Central memory CD8-positive, alpha-beta T cell (primary cell): ENCODE data around the gene IRAK1BP1.

Source experiments
- ATAC-seq: fragments of 150-1000 bp; cut with Tn5 transposase; replicated peaks from 2 replicates; pipeline ENCODE4 v1.10.0; 2022; ENCODE audit warnings: mild to moderate bottlenecking, moderate FRiP score, moderate number of reproducible peaks; ENCODE audit not compliant: poor library complexity, severe bottlenecking; ENCODE audit errors: extremely low read depth
- DNase-seq, 2 donors: peaks; one replicate each; pipeline ENCODE4 v3.0.0; 2021; ENCODE audit warnings: low spot score in 2 of 2
- H3K27ac Mint-ChIP-seq: one replicate; pipeline ENCODE4 v1.8.0; 2022; ENCODE audit warnings: low read depth, mild to moderate bottlenecking, moderate library complexity, mixed read lengths
- H3K27me3 Mint-ChIP-seq: one replicate; pipeline ENCODE4 v1.8.0; 2022; ENCODE audit warnings: mixed read lengths
- H3K36me3 Mint-ChIP-seq: one replicate; pipeline ENCODE4 v1.8.0; 2022; ENCODE audit warnings: mild to moderate bottlenecking, moderate library complexity, mixed read lengths; ENCODE audit not compliant: insufficient read depth
- H3K4me1 Mint-ChIP-seq: one replicate; pipeline ENCODE4 v1.8.0; 2022; ENCODE audit warnings: mixed read lengths
- H3K4me3 Mint-ChIP-seq: one replicate; pipeline ENCODE4 v1.8.0; 2022; ENCODE audit warnings: mild to moderate bottlenecking, moderate library complexity, mixed read lengths
- H3K9me3 Mint-ChIP-seq: one replicate; pipeline ENCODE4 v1.8.0; 2022; ENCODE audit warnings: mixed read lengths

The IRAK1BP1 gene

GRCh38 chr6:78867370-78868040, at the start of gene IRAK1BP1:
Gene IRAK1BP1, plus strand, starts transcription at chr6:78867551. Its CDS starts 26 bp downstream, at chr6:78867577.
- Mint-ChIP-seq H3K4me1 (peaks cover 16% of the 10 kb centered on the region), H3K27me3 (no peaks in the 10 kb centered on the region), H3K4me3 (peak within 1 kb of the TSS; percentile 93), H3K9me3 (no peaks in the 10 kb centered on the region), H3K27ac (peak within 1 kb of the TSS; percentile 97), H3K36me3 (peaks cover 11% of the 10 kb centered on the region)
- DNase-seq (peak; percentile 54 to 68), ATAC-seq (peak; percentile 92)

- H3K4me3 Mint-ChIP-seq = no peak overlapping the region
- peaks cover 9% of the 10 kb centered on the region for H3K27me3 Mint-ChIP-seq
Observed at GRCh38 chr6:78824045-78824444, 43.3 kb upstream of the IRAK1BP1 start.

DNA sequence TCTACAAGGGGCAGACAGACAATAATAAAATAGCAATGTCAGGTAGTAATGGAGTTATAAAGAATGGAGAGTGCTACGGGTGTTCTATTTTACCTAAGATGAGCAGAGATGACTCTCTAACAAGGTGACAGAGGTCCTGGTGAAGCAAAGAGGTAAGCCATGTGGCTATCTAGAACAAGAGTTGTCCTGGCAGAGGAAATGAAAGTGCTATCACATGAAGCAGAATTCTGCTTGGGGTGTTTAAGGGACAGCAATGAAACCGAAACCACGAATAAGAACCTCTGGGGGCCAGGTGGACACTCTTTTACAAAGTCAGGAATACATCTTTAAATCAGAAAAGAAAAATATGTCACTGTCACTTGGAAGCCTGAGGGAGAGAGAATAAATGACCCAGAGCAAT, 37.9 kb upstream of the IRAK1BP1 start:
- DNase-seq = no peak
- H3K9me3 Mint-ChIP-seq = no peaks in the 10 kb centered on the region
- no peak overlapping the region for H3K27ac Mint-ChIP-seq
- no peak overlapping the region for H3K4me3 Mint-ChIP-seq
- no peaks in the 10 kb centered on the region for H3K36me3 Mint-ChIP-seq
- H3K4me1 Mint-ChIP-seq = no peaks in the 10 kb centered on the region
- no peak for ATAC-seq
- peaks cover 26% of the 10 kb centered on the region for H3K27me3 Mint-ChIP-seq

More at GRCh38 chr6:78824045-78824444, 43.3 kb upstream of the IRAK1BP1 start:
- ATAC-seq (no peak), DNase-seq (no peak)
- no peaks in the 10 kb centered on the region for H3K36me3 Mint-ChIP-seq
- H3K27ac Mint-ChIP-seq = no peak overlapping the region
- H3K9me3 Mint-ChIP-seq = no peaks in the 10 kb centered on the region
- no peaks in the 10 kb centered on the region for H3K4me1 Mint-ChIP-seq

GRCh38 chr6:78830805-78831204, 36.5 kb upstream of the IRAK1BP1 start:
- Mint-ChIP-seq H3K27me3 (peaks cover 26% of the 10 kb centered on the region), H3K27ac (no peak overlapping the region), H3K4me3 (no peak overlapping the region), H3K4me1 (no peaks in the 10 kb centered on the region), H3K9me3 (no peaks in the 10 kb centered on the region), H3K36me3 (no peaks in the 10 kb centered on the region)
- ATAC-seq (no peak), DNase-seq (no peak)

DNA sequence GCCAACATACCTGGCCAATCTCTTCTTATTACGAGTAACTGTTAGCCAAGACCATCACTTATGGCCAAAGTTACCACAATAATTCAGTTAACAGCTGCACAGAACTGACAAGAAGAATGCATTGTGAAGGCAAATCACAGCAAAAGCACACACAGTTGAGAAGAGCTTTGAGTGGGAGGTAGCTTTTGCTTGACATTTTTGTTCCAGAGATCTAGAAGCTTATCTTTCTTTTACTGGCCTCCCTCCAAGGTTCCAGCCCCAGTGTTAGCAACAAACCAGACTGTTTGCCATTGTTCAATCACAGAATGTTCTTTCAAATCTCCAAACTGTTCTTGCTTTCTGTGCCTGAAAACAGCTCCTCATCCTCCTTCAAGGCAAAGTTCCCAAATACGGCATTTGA, 35.9 kb upstream of the IRAK1BP1 start:
- no peak for DNase-seq
- Mint-ChIP-seq H3K9me3 (no peaks in the 10 kb centered on the region), H3K36me3 (no peaks in the 10 kb centered on the region)

GRCh38 chr6:78832091-78832808, 35.1 kb upstream of the IRAK1BP1 start:
- H3K4me3 Mint-ChIP-seq = no peak overlapping the region
- H3K27me3 Mint-ChIP-seq = peaks cover 35% of the 10 kb centered on the region
- H3K4me1 Mint-ChIP-seq = no peaks in the 10 kb centered on the region
- no peaks in the 10 kb centered on the region for H3K36me3 Mint-ChIP-seq
- ATAC-seq = no peak
- no peak overlapping the region for H3K27ac Mint-ChIP-seq
- no peaks in the 10 kb centered on the region for H3K9me3 Mint-ChIP-seq
- DNase-seq = no peak

More for the DNA sequence above, 35.9 kb upstream of the IRAK1BP1 start:
- H3K4me3 Mint-ChIP-seq = no peak overlapping the region
- no peaks in the 10 kb centered on the region for H3K4me1 Mint-ChIP-seq
- H3K27me3 Mint-ChIP-seq = peaks cover 28% of the 10 kb centered on the region
- no peak overlapping the region for H3K27ac Mint-ChIP-seq
- no peak for ATAC-seq

- Mint-ChIP-seq H3K4me3 (no peak overlapping the region), H3K4me1 (no peaks in the 10 kb centered on the region), H3K27ac (no peak overlapping the region), H3K36me3 (no peaks in the 10 kb centered on the region), H3K9me3 (no peaks in the 10 kb centered on the region), H3K27me3 (peaks cover 50% of the 10 kb centered on the region)
- DNase-seq (no peak), ATAC-seq (no peak)
Observed at GRCh38 chr6:78835817-78836216, 31.5 kb upstream of the IRAK1BP1 start.

- Mint-ChIP-seq H3K36me3 (no peaks in the 10 kb centered on the region), H3K9me3 (no peaks in the 10 kb centered on the region), H3K27ac (no peak overlapping the region), H3K27me3 (peaks cover 45% of the 10 kb centered on the region), H3K4me3 (no peak overlapping the region), H3K4me1 (no peaks in the 10 kb centered on the region)
- no peak for ATAC-seq
- no peak for DNase-seq
Observed at GRCh38 chr6:78836598-78836997, 30.8 kb upstream of the IRAK1BP1 start.

DNA sequence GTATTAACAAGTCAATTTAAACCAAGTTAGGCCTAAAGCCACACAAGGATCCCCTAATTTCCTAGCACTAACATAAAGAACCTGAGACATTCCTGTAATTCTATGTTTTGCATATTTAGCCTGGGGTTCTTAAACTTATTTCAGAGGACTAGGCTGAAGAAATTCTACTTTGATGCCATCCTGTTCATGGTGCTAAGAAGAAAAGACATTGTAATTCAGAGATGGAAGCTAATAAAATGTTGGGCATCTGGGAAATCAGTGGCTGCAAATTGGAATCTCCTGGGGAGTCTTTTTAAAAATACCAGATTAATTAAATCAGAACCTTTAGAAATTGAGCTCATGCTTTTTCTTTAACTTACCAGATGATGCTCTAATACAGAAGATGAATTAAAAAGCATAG, 26.2 kb upstream of the IRAK1BP1 start:
- Mint-ChIP-seq H3K27ac (no peak overlapping the region), H3K36me3 (no peaks in the 10 kb centered on the region), H3K9me3 (no peaks in the 10 kb centered on the region), H3K27me3 (peaks cover 39% of the 10 kb centered on the region), H3K4me3 (no peak overlapping the region), H3K4me1 (no peaks in the 10 kb centered on the region)
- no peak for ATAC-seq
- no peak for DNase-seq

GRCh38 chr6:78842953-78843352, 24.4 kb upstream of the IRAK1BP1 start:
- Mint-ChIP-seq H3K27ac (no peak overlapping the region), H3K27me3 (peaks cover 23% of the 10 kb centered on the region), H3K4me3 (no peak overlapping the region), H3K36me3 (no peaks in the 10 kb centered on the region), H3K4me1 (no peaks in the 10 kb centered on the region), H3K9me3 (no peaks in the 10 kb centered on the region)
- DNase-seq = no peak
- no peak for ATAC-seq

DNA sequence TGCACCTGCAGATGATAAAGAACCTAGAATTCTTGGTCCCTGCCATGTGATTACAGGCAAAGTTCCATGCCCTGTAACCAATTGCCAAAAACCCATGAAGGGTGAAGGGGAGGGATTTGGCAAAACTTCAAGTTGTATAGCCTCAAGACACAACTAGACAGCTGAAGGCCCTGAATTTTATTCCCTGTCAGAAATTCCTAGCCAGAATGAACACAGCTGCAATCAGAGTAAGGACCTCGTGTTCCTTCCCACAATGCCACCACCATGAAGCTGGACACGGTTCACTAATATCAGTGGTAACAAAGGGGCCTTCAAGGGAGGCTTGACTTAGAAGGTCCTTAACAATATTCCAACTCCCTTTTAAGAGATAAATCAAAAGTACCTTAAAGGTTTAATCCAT, 22.5 kb upstream of the IRAK1BP1 start:
- ATAC-seq (no peak), DNase-seq (no peak)
- Mint-ChIP-seq H3K4me3 (no peak overlapping the region), H3K9me3 (no peaks in the 10 kb centered on the region), H3K27ac (no peak overlapping the region), H3K27me3 (peaks cover 3% of the 10 kb centered on the region), H3K4me1 (no peaks in the 10 kb centered on the region), H3K36me3 (no peaks in the 10 kb centered on the region)

GRCh38 chr6:78845567-78845966, 21.8 kb upstream of the IRAK1BP1 start:
- Mint-ChIP-seq H3K9me3 (no peaks in the 10 kb centered on the region), H3K27ac (no peak overlapping the region), H3K36me3 (no peaks in the 10 kb centered on the region), H3K27me3 (no peaks in the 10 kb centered on the region), H3K4me1 (no peaks in the 10 kb centered on the region), H3K4me3 (no peak overlapping the region)
- no peak for DNase-seq
- ATAC-seq = no peak

DNA sequence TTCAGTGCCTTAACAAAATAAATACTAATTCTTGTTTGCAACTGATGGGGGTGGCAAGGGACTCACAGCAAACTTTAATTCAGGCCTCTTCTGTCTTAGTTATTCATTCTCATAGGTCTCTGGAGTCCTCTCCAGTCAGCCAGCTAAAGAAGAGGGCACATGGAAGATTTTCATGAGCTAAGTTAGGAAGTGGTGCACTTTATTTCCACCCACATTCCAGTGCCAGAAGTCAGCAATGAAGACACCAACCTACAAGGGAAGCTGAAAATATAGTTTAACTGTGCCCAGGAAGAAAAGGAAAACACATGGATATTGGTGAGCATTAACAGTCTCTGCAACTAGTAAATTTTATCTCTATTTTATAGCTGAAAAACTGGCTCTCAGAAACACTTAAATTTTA, 16.7 kb upstream of the IRAK1BP1 start:
- H3K27me3 Mint-ChIP-seq = no peaks in the 10 kb centered on the region

More for the DNA sequence above, 16.7 kb upstream of the IRAK1BP1 start:
- Mint-ChIP-seq H3K27ac (no peak overlapping the region), H3K4me1 (no peaks in the 10 kb centered on the region), H3K4me3 (no peak overlapping the region), H3K36me3 (no peaks in the 10 kb centered on the region), H3K9me3 (no peaks in the 10 kb centered on the region)
- ATAC-seq (no peak), DNase-seq (no peak)
